Neuronal stem cell (in vitro differentiated cells): ENCODE data around the gene GRID1.

ENCODE experiments used
- DNase-seq: peaks from one replicate; pipeline ENCODE4 v3.0.0-alpha.2; 2013; ENCODE audit warnings: low spot score
- H2AFZ ChIP-seq: one replicate; pipeline ENCODE4 v1.6.1; 2013; ENCODE audit warnings: mild to moderate bottlenecking, low read length, inconsistent platforms
- H2AK5ac ChIP-seq: 2 replicates; pipeline ENCODE4 v1.6.1; 2013; ENCODE audit warnings: low read depth, mild to moderate bottlenecking, inconsistent platforms, low read length, moderate library complexity, mixed read lengths
- H2BK120ac ChIP-seq: 2 replicates; pipeline ENCODE4 v1.6.1; 2013; ENCODE audit warnings: low read depth, mild to moderate bottlenecking, inconsistent platforms, low read length, moderate library complexity, mixed read lengths
- H2BK12ac ChIP-seq: one replicate; pipeline ENCODE4 v1.6.1; 2013; ENCODE audit warnings: low read length, inconsistent platforms
- H2BK15ac ChIP-seq: 2 replicates; pipeline ENCODE4 v1.6.1; 2013; ENCODE audit warnings: mild to moderate bottlenecking, low read length, inconsistent platforms, mixed read lengths
- H2BK5ac ChIP-seq: one replicate; pipeline ENCODE4 v1.6.1; 2013; ENCODE audit warnings: inconsistent platforms, mild to moderate bottlenecking, low read length, moderate library complexity
- H3K14ac ChIP-seq: one replicate; pipeline ENCODE4 v1.6.1; 2013; ENCODE audit warnings: low read length, inconsistent platforms
- H3K18ac ChIP-seq: 2 replicates; pipeline ENCODE4 v1.6.1; 2013; ENCODE audit warnings: low read length, inconsistent platforms
- H3K23ac ChIP-seq: 2 replicates; pipeline ENCODE4 v1.6.1; 2013; ENCODE audit warnings: low read depth, mild to moderate bottlenecking, mixed read lengths, low read length, inconsistent platforms; ENCODE audit not compliant: poor library complexity
- H3K27ac ChIP-seq: replicated peaks from 3 replicates; pipeline ENCODE4 v1.5.1; 2013; ENCODE audit warnings: low read length, inconsistent platforms
- H3K27me3 ChIP-seq, 3 experiments: 2 replicates each; pipeline ENCODE4 v1.6.1; 2013; ENCODE audit warnings: low read length in 3 of 3, mild to moderate bottlenecking in 2 of 3, inconsistent platforms in 1 of 3, low read depth in 1 of 3, mixed read lengths in 1 of 3, moderate library complexity in 1 of 3; ENCODE audit not compliant: control insufficient read depth in 3 of 3, insufficient read depth in 3 of 3
- H3K36me3 ChIP-seq, 2 donors: replicated peaks in 1 of 2; 2 replicates each; pipeline ENCODE4 v1.6.1; 2013; ENCODE audit warnings: low read length in 2 of 2; ENCODE audit not compliant: control insufficient read depth in 2 of 2, insufficient read depth in 2 of 2
- H3K4ac ChIP-seq: 2 replicates; pipeline ENCODE4 v1.6.1; 2013; ENCODE audit warnings: inconsistent platforms, mild to moderate bottlenecking, low read length, moderate library complexity
- H3K4me1 ChIP-seq, 2 donors: 1 replicate in 1 of 2; 2 replicates in 1 of 2; pipeline ENCODE4 v1.6.1; 2013; ENCODE audit warnings: low read length in 2 of 2, low read depth in 1 of 2; ENCODE audit not compliant: control insufficient read depth in 2 of 2, insufficient read depth in 1 of 2
- H3K4me2 ChIP-seq: one replicate; pipeline ENCODE4 v1.6.1; 2013; ENCODE audit warnings: mild to moderate bottlenecking, low read length, inconsistent platforms; ENCODE audit not compliant: insufficient read depth, poor library complexity, severe bottlenecking
- H3K4me3 ChIP-seq, 2 donors: 2 replicates each; pipeline ENCODE4 v1.5.1; 2013; ENCODE audit warnings: low read length in 2 of 2, mild to moderate bottlenecking in 2 of 2, inconsistent platforms in 1 of 2, moderate library complexity in 1 of 2
- H3K79me1 ChIP-seq: one replicate; pipeline ENCODE4 v1.6.1; 2013; ENCODE audit warnings: low read depth, mild to moderate bottlenecking, inconsistent platforms, low read length, moderate library complexity
- H3K9ac ChIP-seq: one replicate; pipeline ENCODE4 v1.6.1; 2013; ENCODE audit warnings: mild to moderate bottlenecking, low read depth, low read length, inconsistent platforms; ENCODE audit not compliant: poor library complexity
- H3K9me3 ChIP-seq, 2 donors: replicated peaks in 1 of 2; 2 replicates each; pipeline versions ENCODE3 to v1.6.1; 2013; ENCODE audit warnings: low read length in 2 of 2, mild to moderate bottlenecking in 2 of 2, inconsistent platforms in 1 of 2, low read depth in 1 of 2, mixed read lengths in 1 of 2, moderate library complexity in 1 of 2; ENCODE audit not compliant: control insufficient read depth in 2 of 2, insufficient read depth in 1 of 2
- H4K8ac ChIP-seq: one replicate; pipeline ENCODE4 v1.6.1; 2013; ENCODE audit warnings: low read depth, mild to moderate bottlenecking, inconsistent platforms, low read length, moderate library complexity
- H4K91ac ChIP-seq: one replicate; pipeline ENCODE4 v1.6.1; 2013; ENCODE audit warnings: low read length, low read depth, mild to moderate bottlenecking, inconsistent platforms; ENCODE audit not compliant: poor library complexity
- WGBS, 2 donors: extraction: QIAGEN DNeasy Blood & Tissue Kit; methylation state at CpG; one replicate each; pipeline ENCODE4 v1.1.7; 2013; ENCODE audit warnings: missing lambda C conversion rate in 2 of 2, mixed read lengths in 1 of 2; ENCODE audit not compliant: insufficient read length in 2 of 2, insufficient replicate concordance in 1 of 2; ENCODE audit errors: extremely low coverage in 2 of 2; 5-methylcytosine and 5-hydroxymethylcytosine counted together

GRID1 gene

GRCh38 chr10:86298501-86299001, 68.0 kb downstream of the GRID1 start:
- Histone ChIP-seq H3K4me2 (no peak overlapping the region), H2AFZ (no peak overlapping the region), H3K23ac (peak overlapping the region; percentile 46), H4K91ac (no peak overlapping the region), H3K79me1 (no peaks in the 10 kb centered on the region), H3K4me3 (no peak overlapping the region), H3K4me1 (no peaks in the 10 kb centered on the region), H2BK12ac (no peak overlapping the region), H3K9ac (peak overlapping the region; percentile 37), H3K18ac (no peak overlapping the region), H3K36me3 (no peaks in the 10 kb centered on the region), H2AK5ac (no peak overlapping the region), H3K9me3 (no peaks in the 10 kb centered on the region), H3K27ac (no peak overlapping the region), H3K14ac (no peak overlapping the region), H3K27me3 (no peaks in the 10 kb centered on the region), H2BK15ac (peak overlapping the region; percentile 60), H4K8ac (peak overlapping the region; percentile 55), H2BK5ac (no peak overlapping the region), H3K4ac (no peak overlapping the region), H2BK120ac (no peak overlapping the region)
- DNase-seq = no peak
- no CpG with 5 or more reads among the region's 9 CpGs for WGBS, 2 donors

- no peak overlapping the region for H2BK5ac ChIP-seq
- no peak overlapping the region for H2BK15ac ChIP-seq
- H3K9ac ChIP-seq = no peak overlapping the region
- H3K36me3 ChIP-seq = no peaks in the 10 kb centered on the region
- no peaks in the 10 kb centered on the region for H3K79me1 ChIP-seq
- peak overlapping the region; percentile 28 for H3K18ac ChIP-seq
- H3K14ac ChIP-seq = no peak overlapping the region
- no peak overlapping the region for H3K4me3 ChIP-seq
- H4K8ac ChIP-seq = no peak overlapping the region
- H2BK12ac ChIP-seq = no peak overlapping the region
- no peak overlapping the region for H2BK120ac ChIP-seq
- H3K23ac ChIP-seq = no peak overlapping the region
- WGBS, 2 donors = no CpG with 5 or more reads among the region's 3 CpGs
- no peak overlapping the region for H3K27ac ChIP-seq
- H2AFZ ChIP-seq = no peak overlapping the region
- peaks cover 0 to 3% of the 10 kb centered on the region in 2 donors for H3K9me3 ChIP-seq
- H4K91ac ChIP-seq = no peak overlapping the region
- DNase-seq = no peak
- no peak overlapping the region for H3K4me2 ChIP-seq
- H3K4ac ChIP-seq = no peak overlapping the region
- H2AK5ac ChIP-seq = no peak overlapping the region
- no peaks in the 10 kb centered on the region for H3K4me1 ChIP-seq
- no peaks in the 10 kb centered on the region for H3K27me3 ChIP-seq
Observed at GRCh38 chr10:86295791-86296190, 70.8 kb downstream of the GRID1 start.

- Histone ChIP-seq H2BK5ac (no peak overlapping the region), H4K8ac (no peak overlapping the region), H3K9me3 (peaks cover 0 to 3% of the 10 kb centered on the region in 2 donors), H2BK12ac (no peak overlapping the region), H3K18ac (peak overlapping the region; percentile 28), H3K9ac (peak overlapping the region; percentile 2), H3K36me3 (no peaks in the 10 kb centered on the region), H2BK15ac (no peak overlapping the region), H2AFZ (no peak overlapping the region), H3K4me1 (no peaks in the 10 kb centered on the region), H4K91ac (no peak overlapping the region), H2AK5ac (no peak overlapping the region), H3K27me3 (no peaks in the 10 kb centered on the region), H2BK120ac (no peak overlapping the region), H3K23ac (no peak overlapping the region), H3K4ac (no peak overlapping the region), H3K27ac (no peak overlapping the region), H3K79me1 (no peaks in the 10 kb centered on the region), H3K14ac (no peak overlapping the region), H3K4me2 (no peak overlapping the region), H3K4me3 (no peak overlapping the region)
- WGBS, 2 donors = no CpG with 5 or more reads among the region's 14 CpGs
- DNase-seq = no peak
Observed at GRCh38 chr10:86295351-86295750, 71.2 kb downstream of the GRID1 start.

- no CpG with 5 or more reads among the region's 16 CpGs for WGBS, 2 donors
- no peak overlapping the region for H3K23ac ChIP-seq
- H3K9me3 ChIP-seq = peaks cover 0 to 3% of the 10 kb centered on the region in 2 donors
- H3K18ac ChIP-seq = peak overlapping the region; percentile 17
- H3K4me2 ChIP-seq = no peak overlapping the region
- H3K27ac ChIP-seq = no peak overlapping the region
- H2BK5ac ChIP-seq = no peak overlapping the region
- peak overlapping the region; percentile 43 for H2BK15ac ChIP-seq
- H2BK12ac ChIP-seq = no peak overlapping the region
- no peak overlapping the region for H3K4me3 ChIP-seq
- DNase-seq = no peak
- H3K27me3 ChIP-seq = no peaks in the 10 kb centered on the region
- no peaks in the 10 kb centered on the region for H3K36me3 ChIP-seq
- H4K8ac ChIP-seq = no peak overlapping the region
- peak overlapping the region; percentile 33 for H3K14ac ChIP-seq
- H3K9ac ChIP-seq = no peak overlapping the region
- H2BK120ac ChIP-seq = no peak overlapping the region
- no peak overlapping the region for H3K4ac ChIP-seq
- peak overlapping the region; percentile 56 for H2AK5ac ChIP-seq
- H3K79me1 ChIP-seq = no peaks in the 10 kb centered on the region
- no peak overlapping the region for H2AFZ ChIP-seq
- H3K4me1 ChIP-seq = no peaks in the 10 kb centered on the region
- no peak overlapping the region for H4K91ac ChIP-seq
Observed at GRCh38 chr10:86294346-86295265, 72.0 kb downstream of the GRID1 start.
